Measurements from ENCODE around the gene GNL3. TPM values are rescaled to one million over a fixed set of nuclear protein-coding genes. Genes with fewer than 3 reads are reported as not detected.

The GNL3 gene
- total and polyA plus RNA-seq, 2 of the 8 experiments (the other 6 are each of a cell fraction or from before 2014, with no cell fraction given), result 45.5 to 184 TPM

GRCh38 chr3:52730681-52731080 lies 44.8 kb downstream of the GNL3 start (continued):
- TF ChIP-seq TEAD4 (IDR thresholded peaks at IDR 0.05; ENCODE audit: low read depth, low read length) (no peak), YY1 (IDR thresholded peaks at IDR 0.05; ENCODE audit: low read depth, low read length) (no peak), CHD2 (IDR thresholded peaks at IDR 0.05; ENCODE audit: low read length) (no peak), PHF8 (conservative IDR thresholded peaks at IDR 0.05; ENCODE audit: low read depth, low read length) (no peak), E2F6 (IDR thresholded peaks at IDR 0.05) (no peak), SIX5 (IDR thresholded peaks at IDR 0.05; ENCODE audit: low read depth, low read length) (no peak)

Data from H1 (cell line).